GDM1 (cell line): ENCODE measurements around the gene RBFOX1.

Experiments used
- DNase-seq: peaks from one replicate; lab custom pipeline; 2025; lab: John Stamatoyannopoulos, UW

The RBFOX1 gene

DNA sequence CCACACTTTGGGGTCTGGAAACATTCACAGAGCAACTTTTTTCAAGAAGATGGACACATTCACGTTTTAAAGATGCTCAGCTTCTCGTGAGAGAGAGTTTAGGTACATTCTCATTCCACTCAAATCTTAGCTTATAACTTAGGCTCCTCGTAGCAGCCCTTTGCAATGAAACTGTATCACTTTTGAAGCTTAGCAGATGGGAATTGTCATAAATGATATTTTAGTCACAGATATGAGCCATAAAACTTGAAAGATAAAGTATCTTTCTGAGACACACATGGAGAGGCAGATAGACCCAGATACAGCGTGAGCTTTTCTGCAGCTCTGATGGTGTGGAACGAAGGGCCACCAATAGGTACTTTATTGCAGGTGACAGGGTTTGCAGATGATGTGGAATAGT lies 41.1 kb downstream of the RBFOX1 start:
- no peak for DNase-seq

DNA sequence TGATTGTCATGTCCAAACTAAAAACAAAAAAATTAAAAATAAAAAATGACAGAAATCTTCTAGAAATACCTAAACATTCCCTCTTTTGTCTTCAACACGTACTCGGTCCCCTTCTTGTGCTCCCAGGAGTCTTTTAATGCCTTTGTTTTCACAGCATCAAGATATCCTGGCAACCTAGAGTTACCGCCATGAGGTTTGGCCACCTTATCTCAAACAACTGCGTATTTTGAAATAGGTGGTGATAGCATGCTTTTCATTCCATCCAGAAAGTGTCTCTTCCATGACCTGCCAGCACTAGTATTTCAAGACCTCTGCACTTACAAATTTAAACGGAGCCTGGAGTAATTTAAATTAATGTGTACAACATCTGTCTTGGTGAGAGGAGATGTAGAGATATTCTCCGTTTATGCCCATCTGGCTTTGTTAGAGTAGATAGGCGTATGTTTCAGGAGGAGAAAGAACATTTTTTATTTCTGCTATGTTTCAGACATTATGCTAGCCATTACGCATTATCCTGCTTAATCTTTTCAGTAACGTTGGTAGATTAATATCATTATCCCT lies 42.0 kb downstream of the RBFOX1 start:
- no peak for DNase-seq

DNA sequence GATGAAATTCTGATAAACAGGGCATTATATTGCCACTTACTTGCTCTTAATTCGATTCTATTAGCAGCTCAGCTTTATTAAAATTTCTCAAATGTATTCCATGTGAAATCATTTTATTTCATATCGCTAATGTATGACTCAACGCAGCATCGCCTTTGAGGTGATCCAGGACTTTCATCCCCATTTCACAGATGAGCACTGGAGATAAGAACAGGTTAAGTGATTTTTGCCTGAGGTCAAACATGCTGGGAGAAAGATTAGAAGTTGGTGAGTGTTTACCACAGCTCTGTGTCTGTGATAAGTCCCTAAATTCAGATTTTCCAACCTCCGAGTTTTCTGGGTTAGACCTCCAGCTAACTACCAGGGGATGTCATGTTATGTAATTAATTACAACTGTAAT lies 43.6 kb downstream of the RBFOX1 start:
- no peak for DNase-seq

DNA sequence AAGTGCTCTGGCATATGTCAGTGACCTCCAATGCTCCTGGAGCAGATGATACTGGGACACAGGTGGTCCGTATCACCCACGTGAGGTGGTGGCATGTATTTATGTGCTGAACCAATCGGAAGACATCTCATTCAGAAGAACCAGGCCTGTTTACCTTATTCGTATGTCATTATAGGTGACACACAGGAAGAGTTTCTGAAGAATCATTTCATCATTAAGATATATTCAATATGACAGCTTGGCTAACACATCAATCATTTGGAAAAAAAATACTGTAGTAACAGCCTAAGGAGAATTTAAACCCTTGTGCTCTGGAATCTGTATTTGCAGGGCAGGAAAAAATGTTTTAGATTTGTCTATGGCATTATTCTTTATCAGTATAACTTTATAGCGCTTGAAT lies 44.6 kb downstream of the RBFOX1 start:
- DNase-seq: no peak

DNA sequence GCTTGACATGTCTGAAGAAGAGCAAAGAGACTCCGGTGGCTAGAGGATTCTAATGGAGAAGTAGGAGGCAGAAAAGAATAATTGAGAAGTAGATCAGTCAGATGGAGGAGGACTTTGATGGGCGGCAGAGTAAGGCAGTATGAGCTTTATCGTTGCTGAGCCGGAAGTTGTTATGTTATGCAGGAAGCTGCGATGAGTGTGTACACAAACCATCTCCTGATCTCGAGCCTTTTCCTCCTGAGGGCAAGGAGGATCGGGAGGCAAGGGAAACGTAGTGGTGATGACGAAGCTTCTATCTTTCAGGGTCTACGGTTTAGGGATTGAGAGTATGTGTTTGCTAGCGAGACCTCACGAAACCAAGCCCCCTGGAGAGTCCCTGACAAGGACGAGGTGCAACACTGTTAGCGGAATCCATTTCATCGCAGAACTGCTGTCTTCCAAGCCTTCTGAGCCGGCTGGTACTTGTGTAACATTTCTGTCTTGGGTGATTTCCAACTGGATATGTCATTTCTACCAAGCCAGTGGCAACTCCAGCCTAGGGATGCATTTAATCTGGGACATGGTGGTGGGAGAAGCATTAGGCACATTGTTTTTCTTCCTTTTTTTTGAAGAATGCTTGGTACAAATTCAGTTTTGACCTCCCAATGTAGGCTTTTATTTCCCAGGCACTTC lies 45.5 kb downstream of the RBFOX1 start:
- no peak for DNase-seq

DNA sequence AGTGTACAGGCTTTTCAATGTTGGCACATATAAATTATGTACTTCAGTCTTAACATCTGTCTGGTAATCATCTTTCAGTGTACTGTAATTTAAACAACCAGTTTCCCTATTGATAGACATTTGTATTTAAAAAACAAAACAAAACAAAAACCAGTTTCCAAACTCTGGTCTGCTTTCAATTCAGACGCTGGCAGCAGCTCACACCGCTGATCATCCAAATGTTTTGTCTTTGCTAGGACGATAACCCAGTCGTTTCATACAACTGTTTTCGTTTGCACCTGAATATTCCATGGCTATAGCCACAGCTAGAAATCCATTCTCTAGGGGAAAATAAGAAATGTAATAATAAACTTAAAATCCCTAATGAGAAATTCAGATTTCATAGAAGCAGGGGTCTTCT lies 47.8 kb downstream of the RBFOX1 start:
- DNase-seq: no peak

DNA sequence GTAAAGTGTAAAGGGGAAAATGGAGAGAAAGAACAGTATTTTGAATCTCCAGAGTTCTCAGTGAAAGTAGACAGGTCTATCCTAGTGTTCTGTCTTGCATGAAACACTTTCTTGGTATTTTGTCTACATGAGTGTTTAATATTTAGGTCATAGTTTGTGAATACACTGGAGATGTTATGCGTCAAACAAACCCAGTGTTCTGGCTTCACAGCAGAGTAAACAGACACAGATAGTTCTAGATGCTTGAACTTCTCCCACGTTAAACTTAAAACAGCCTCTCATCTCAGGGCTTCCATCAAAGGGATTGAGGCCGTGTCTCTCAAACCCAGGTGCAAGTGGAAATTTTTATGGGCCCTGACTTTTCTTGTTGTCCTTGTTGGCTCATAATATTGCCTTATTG lies 48.3 kb downstream of the RBFOX1 start:
- no peak for DNase-seq

DNA sequence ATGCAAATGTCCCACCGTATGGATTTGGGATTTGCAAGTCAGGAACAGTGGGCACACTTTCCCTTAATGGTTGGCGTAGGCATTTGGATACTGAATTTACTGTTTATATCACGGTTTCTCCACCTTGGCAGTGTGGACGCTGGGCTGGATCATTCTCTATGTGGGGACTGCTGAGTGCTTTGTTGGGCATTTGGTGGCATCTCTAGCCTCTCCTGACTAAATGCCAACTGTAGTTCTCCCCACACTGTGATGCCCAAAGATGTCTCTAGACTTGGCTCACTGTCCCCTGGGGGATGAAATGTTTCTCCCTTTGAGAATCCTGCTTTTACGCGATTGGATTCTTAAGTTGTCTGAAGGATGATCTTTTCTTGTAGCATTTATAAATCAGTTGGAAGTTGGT lies 49.0 kb downstream of the RBFOX1 start:
- DNase-seq: no peak

DNA sequence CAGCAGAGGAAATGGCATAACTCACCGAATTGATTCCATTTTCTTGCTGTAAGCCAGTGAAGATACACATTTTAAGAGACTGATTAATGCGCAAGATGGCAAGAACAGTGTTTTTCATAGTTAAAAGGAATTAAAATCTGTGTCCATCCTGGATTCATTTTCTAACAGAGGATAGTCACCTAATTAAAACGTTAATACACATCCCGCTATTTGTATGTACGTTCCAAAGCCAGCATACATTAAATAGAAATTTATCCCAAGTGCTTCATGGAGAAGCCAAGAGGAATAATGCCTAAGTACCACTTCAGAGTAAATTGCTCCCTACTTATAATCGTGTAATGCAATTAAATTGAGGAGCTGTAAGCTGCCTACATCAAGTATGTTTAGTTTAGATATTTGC lies 49.9 kb downstream of the RBFOX1 start:
- no peak for DNase-seq

DNA sequence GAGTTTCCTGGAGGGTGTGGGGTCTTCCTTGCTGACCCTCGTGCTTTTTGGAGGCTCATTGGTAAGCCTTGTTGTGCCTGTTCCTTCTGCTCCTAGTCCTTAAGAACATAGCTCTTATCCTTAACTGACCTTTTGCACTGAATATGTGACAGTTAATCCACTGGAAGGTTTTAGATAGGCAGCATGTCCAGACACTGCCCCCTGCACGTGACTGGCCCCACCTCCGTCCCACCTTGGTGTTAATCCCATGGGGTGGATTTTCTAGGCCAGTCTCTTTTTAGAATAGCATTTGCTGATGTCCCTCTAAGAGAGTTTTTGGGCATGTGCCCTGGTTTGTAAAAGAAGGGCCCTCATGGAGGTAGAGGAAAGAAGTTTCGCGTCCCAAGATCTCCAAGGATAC lies 58.3 kb downstream of the RBFOX1 start:
- no peak for DNase-seq

DNA sequence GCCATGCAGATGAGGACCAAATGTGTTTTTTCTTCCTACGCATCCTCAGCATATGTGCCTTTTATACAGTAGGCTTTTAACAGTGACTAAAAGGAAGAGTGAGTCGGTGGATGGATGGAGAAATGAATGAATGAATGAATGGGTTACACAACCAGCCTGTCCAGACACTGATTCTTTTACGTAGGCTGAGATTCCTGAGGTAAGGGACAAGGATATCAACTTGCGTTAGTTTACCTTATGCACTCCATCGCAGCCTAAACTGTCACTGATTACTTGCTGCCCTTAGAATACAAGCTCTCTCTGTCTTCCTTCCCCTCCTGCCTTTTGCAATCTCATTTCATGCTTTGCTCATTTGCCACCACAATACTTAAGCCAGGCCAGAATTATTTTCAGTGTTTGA lies 59.0 kb downstream of the RBFOX1 start:
- DNase-seq: no peak

DNA sequence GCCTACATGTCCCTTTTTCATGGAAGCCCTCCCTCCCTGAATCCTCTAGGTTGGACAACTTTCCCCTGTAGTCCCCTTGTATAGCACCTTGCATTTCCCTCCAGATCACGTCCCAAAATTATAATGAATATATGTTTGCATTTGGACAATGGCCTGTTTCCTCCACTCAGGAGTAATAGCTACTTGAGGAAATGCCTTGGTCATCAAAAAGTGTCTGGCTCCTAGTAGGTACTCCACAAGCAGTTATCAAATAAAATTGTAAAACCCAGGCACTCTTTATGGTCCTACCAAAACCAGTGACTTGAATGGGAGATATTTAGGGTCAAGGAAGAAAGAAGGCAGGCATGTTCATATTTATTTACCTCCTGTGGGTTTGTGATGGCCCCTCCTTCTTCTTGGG lies 59.6 kb downstream of the RBFOX1 start:
- no peak for DNase-seq

DNA sequence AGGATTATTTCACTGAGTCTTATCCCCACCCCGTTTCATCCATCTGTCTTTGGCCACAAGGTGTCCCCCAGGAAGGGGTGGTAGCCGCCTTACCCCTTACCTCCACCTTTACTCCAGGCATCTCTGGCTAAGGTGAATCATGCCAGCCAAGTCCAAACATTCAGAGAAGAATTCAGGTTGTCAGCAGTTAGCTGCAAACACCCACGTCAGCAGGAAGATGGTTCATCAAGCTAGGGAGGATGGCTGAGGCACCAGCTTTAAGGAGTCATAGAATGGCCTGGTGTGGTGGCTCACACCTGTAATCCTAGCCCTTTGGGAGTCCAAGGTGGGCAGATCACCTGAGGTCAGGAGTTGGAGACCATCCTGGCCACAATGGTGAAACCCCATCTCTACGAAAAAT lies 61.0 kb downstream of the RBFOX1 start:
- no peak for DNase-seq

DNA sequence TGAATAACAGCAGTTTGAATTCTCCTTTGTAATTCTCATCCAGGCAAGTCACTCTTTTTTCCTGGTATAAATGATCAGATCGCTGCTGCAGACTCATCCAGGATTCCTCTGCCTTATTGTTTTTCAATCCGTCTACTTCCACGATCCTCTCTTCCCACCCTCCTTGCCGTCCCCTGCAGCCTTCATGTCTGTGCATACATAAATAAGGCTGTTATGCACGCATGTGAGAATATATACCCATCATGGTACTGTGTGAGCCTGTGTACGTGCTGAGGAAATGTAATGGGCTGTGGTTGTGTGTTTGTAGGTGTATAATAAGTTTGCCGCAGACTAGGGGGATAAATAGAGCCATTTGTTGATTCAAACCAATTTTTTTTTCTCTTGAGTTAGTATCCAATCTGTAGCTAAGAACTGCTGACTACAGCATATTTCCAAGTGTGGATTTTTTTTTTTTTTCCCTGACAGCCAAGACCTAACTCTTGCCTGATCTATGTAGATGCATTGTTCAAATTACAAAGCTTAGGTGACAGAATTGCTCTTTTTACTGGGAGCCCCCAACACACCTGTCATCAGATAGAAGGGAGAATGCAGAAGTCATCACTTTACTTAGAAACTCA lies 62.2 kb downstream of the RBFOX1 start:
- no peak for DNase-seq

DNA sequence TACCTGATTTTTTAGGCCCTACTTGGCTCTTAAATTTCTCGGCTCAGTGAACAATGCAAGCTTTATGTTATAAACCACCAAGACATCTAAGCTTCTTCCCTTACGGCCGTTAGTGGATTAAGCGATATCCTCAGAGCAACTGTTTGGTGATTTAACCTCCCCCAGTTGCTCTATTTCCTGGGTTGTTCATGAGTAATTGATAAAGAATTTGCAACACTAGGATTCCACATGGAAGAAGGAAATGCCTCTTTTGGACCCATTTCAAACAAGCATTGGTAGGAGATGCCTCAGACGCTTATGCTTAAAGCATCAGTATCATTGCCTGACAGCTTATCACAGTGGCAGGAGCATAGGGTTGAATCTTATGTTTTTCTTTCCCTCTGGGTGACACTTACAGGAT lies 65.3 kb downstream of the RBFOX1 start:
- no peak for DNase-seq

DNA sequence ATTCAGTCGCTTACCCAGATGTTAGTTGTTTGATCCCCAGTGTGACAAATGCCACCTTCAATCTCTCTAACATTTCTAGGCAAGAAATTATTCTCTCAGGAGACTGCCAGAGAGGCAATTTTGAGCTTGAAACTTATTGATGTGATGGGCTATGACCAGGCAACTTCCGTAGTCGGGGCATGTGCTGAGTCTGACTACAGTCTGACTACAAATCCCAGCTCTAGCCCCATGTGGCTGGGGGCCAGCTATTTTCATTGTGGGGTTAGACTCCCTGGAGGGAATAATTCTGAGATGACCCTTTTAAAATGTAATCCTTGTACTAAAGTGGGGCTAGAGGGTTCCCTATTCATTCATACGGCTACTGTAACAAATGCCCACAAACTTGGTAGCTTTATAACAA lies 65.9 kb downstream of the RBFOX1 start:
- DNase-seq: no peak

DNA sequence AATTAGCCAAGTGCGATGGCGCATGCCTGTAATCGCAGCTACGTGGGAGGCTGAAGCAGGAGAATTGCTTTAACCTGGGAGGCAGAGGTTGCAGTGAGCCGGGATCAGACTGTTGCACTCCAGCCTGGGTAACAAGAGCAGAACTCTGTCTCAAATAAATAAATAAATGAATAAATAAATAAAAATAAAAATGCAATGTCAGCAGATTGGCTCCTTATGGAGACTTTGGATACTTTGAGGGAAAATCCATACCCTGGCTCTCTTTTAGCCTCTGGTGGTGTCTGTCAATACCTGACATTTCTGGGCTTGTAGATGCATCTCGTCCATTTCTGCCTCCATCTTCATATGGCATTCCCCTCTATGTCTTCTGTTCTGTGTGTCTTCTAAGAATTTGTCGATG lies 66.7 kb downstream of the RBFOX1 start:
- no peak for DNase-seq

DNA sequence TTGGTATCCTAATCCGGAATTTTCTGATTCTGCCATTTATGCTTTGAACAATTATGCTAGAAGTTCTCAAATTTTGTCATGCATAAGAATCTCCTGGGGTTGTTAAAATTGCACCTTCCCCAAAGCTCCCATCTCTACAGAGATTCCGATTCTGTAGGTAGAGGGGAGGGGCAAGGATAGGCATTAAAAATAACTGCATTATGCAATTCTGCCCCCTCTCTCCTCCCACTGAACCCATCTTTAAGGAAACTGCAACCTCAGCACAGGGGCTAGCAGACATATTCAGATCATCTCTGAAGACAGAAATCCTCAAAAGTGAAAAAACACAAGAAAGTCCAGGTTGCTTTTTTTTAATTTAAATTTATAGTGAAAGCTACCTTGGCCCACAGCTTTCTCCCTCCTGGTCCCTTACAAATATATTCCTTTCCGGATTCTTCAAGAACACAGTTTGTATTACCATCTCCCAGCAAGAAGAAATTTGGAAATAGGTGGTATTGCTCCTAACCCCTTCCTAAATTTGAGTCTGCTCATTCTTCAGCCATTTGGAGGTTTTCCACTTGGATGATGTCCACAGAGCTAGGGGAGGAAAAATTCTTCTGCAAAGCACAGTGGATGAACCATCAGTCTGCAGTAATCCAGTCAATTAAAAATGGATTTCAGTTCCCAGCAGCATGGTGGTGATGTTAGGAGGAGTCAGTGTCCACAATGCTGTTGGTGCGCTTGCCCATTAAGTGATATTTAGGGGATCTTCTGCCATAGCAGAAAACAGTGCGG lies 67.7 kb downstream of the RBFOX1 start:
- no peak for DNase-seq

DNA sequence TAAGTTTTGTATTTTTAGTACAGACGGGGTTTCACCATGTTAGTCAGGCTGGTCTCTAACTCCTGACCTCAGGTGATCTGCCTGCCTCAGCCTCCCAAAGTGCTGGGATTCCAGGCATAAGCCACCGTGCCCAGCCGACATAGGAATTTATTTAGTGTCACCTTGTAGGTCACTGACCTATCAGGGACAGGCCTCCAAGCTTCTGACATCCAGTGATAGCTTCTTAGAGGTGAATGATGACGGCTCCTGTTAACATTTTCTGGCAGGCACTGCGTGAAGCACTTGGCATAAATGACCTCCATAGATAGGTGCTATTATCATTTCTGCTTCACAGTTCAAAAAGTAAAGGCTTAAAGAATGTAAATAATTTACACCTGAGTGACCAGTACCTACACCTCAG lies 71.6 kb downstream of the RBFOX1 start:
- no peak for DNase-seq

DNA sequence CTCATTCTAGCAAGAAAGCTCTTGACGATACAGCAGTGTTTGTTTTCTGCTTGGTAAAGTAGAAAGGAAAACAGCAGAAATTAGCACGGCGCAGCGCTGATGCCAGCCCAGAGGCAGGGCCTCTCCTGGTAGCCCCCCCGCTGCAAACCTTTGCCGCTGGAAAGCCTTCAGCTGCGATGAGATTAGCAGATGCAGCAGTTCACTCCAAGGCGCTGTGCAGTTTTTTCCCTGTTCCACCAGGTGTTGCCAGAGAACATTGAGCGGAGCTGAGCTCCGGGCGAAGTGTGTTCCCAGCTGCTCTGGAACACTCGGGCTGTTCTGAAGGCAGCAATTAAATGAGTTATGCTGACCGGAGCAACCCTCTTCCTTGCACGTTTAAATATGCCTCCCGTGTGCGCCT lies 72.5 kb downstream of the RBFOX1 start:
- DNase-seq: no peak

DNA sequence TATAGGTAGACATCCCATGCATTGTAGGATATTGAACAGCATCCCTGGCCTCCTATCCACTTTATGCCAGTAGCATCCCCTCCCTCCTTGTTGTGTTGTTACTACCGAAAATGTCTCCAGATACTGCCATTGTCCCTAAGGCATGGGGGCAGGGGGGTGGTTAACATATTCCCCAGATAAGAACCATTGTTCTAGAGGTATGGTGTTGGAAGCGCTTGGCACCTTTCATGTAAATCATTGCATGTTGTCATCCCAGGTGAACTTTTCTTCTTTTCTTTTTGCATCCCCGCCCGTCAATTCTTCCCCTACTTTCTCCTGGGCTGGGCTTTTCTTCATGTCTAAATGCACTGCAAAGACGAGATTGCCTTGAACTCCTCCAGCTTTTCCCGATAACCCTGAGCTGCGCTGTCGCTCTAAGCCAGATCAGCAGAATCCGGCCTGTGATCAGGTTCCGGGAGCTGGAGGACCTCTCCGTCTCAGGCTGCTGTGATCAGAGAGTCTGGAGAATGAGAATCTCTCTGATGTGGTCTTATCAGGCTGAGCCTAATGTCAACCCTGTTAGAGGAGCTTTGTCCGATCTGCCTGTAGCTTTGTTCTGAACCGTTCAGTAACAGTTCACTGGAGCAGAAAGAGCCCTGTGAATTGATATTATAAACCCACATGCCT lies 76.2 kb downstream of the RBFOX1 start:
- DNase-seq: no peak

DNA sequence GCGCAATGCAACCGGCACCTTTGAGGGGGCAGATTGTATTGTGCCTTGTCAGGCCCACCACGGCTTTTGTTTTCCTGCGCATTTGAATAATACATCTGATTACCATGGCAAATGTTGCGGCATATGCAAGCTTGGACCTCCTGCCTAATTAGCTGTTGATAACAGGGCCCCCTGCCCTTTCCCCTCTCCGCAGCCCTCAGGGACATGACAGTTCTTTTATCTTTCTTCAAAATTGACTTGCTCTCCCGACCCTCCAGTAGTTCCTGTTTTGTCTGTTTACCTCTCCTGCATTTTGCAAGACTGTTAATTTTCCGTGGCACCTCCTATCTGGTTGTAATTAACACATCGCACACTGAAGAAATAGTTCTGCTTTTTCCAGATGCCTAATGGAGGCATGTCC lies 86.8 kb downstream of the RBFOX1 start:
- DNase-seq: no peak

DNA sequence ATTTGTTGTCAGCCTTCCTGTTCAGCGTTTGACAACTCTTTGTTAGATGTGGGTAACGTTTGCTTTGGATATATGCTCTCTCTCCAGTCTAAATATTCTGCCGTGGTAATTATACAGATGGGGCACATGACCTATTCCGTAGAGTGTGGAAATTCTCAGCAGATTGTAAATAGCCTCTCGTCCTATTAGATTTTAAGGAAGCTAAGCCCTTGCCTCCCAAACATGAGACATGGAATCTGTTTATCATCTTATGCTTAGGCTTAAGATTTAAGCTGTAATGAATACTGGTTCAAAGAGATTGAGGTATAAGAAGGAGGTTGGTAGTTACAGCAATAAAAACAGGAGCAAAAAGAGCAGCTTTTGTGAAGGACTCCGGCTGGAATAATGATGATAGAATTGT lies 87.4 kb downstream of the RBFOX1 start:
- DNase-seq: no peak
